HepG2 (cell line): ENCODE measurements around the gene USP7. TPM values are rescaled to one million over a fixed set of nuclear protein-coding genes. Genes with fewer than 3 reads are reported as not detected.

Experiments used
- ADNP ChIP-seq: sonication (generic); formaldehyde crosslinking; IDR thresholded peaks from 2 replicates; pipeline ENCODE4 v1.4.0; 2020; ENCODE audit warnings: missing genetic modification reagents
- ATRX ChIP-seq: sonication (generic); formaldehyde crosslinking; IDR thresholded peaks from 2 replicates; pipeline ENCODE4 v1.4.0; 2020; ENCODE audit warnings: missing genetic modification reagents, borderline replicate concordance
- HDAC2 ChIP-seq: sonication (generic); formaldehyde crosslinking; IDR thresholded peaks from 2 replicates; pipeline ENCODE4 v1.4.0; 2020; ENCODE audit warnings: missing genetic modification reagents
- HNF1A ChIP-seq, 2 experiments: sonication (generic) in 1 of 2; formaldehyde crosslinking in 1 of 2; IDR thresholded peaks; 2 replicates each; pipeline versions ENCODE4 v1.4.0 to v1.6.1; 2016 to 2020; ENCODE audit warnings: borderline replicate concordance in 1 of 2, low read depth in 1 of 2, mild to moderate bottlenecking in 1 of 2, missing genetic modification reagents in 1 of 2
- REST ChIP-seq, 2 experiments: IDR thresholded peaks; 2 replicates each; pipeline ENCODE4 v1.6.1; 2011 to 2012; ENCODE audit warnings: low read length in 2 of 2, borderline replicate concordance in 1 of 2, low read depth in 1 of 2, mild to moderate bottlenecking in 1 of 2, moderate library complexity in 1 of 2
- SALL2 ChIP-seq: sonication (generic); formaldehyde crosslinking; IDR thresholded peaks from 2 replicates; pipeline ENCODE4 v1.8.1; 2023; ENCODE audit warnings: mild to moderate bottlenecking, missing genetic modification reagents, inconsistent platforms
- SKIL ChIP-seq: sonication (generic); formaldehyde crosslinking; IDR thresholded peaks from 2 replicates; pipeline ENCODE4 v1.8.0; 2022; ENCODE audit warnings: missing genetic modification reagents, mild to moderate bottlenecking, moderate library complexity, borderline replicate concordance
- SOX5 ChIP-seq: IDR thresholded peaks from 2 replicates; pipeline ENCODE4 v1.6.1; 2016; ENCODE audit warnings: borderline replicate concordance
- ZBTB44 ChIP-seq: sonication (generic); formaldehyde crosslinking; IDR thresholded peaks from 2 replicates; pipeline ENCODE4 v1.4.0; 2020; ENCODE audit warnings: missing genetic modification reagents
- ZFP36L1 ChIP-seq: sonication (generic); formaldehyde crosslinking; IDR thresholded peaks from 2 replicates; pipeline ENCODE4 v1.8.0; 2022; ENCODE audit warnings: mild to moderate bottlenecking, missing genetic modification reagents, moderate library complexity
- ZNF550 ChIP-seq: sonication (generic); formaldehyde crosslinking; IDR thresholded peaks from 2 replicates; pipeline ENCODE4 v1.4.0; 2020; ENCODE audit warnings: mild to moderate bottlenecking, missing genetic modification reagents, borderline replicate concordance
- ZNF776 ChIP-seq: sonication (generic); formaldehyde crosslinking; IDR thresholded peaks from 2 replicates; pipeline ENCODE4 v1.4.0; 2020; ENCODE audit warnings: mild to moderate bottlenecking, missing genetic modification reagents
- ZSCAN29 ChIP-seq: sonication (generic); formaldehyde crosslinking; conservative IDR thresholded peaks from 2 replicates; pipeline ENCODE4 v1.4.0; 2020; ENCODE audit warnings: mild to moderate bottlenecking, missing genetic modification reagents
- polyA plus RNA-seq, 8 experiments: library from polyadenylated mRNA; depleted of rRNA in 3 of 8; stranded (reverse) in 7 of 8; unstranded in 1 of 8; fragments of >200 nt; fragmentation: Illumina TruSeq in 4 of 8; extraction: Trizol in 4 of 8; gene quantifications; 2 replicates each; pipeline versions ENCODE4 v1.2.1 to v1.2.3, GENCODE V29; 2011 to 2016; ENCODE audit warnings: low read depth in 4 of 8, missing spikeins in 1 of 8, mixed read lengths in 1 of 8; ENCODE audit not compliant: insufficient read depth in 1 of 8
- total RNA-seq, 5 experiments: library from RNA; depleted of rRNA; stranded (reverse); fragments of >200 nt; fragmentation: Illumina TruSeq; extraction: Trizol; gene quantifications; 2 replicates each; pipeline ENCODE4 v1.2.3, GENCODE V29; 2016; ENCODE audit warnings: low read depth in 1 of 5

USP7 gene
- total and polyA plus RNA-seq, 2 of the 13 experiments (the other 11 are each of a cell fraction or from before 2014, with no cell fraction given) = 52.5 to 173 TPM

- TF ChIP-seq ZBTB44 (CRISPR knock-in tag) (no peak), ZFP36L1 (peak; percentile 56; the same call in 1 of the 2 replicates), SALL2 (CRISPR knock-in tag) (peak; percentile 48; the same call in 1 of the 2 replicates), REST (IDR thresholded peaks at IDR 0.05; ENCODE audit: borderline replicate concordance in 1 of 2, low read depth in 1 of 2, low read length in 2 of 2) (peak in 1 of 2 experiments; percentile 73; a peak in 1 of 4 replicates), ZNF550 (no peak), SKIL (CRISPR knock-in tag) (no peak), HNF1A (IDR thresholded peaks at IDR 0.05; ENCODE audit: low read depth) (no peak), HNF1A (CRISPR knock-in tag; IDR thresholded peaks at IDR 0.05; ENCODE audit: borderline replicate concordance) (0 out of 2 replicates have a peak, but pooled peaks have one; percentile 16), ADNP (CRISPR knock-in tag) (0 out of 2 replicates have a peak, but pooled peaks have one; percentile 52), SOX5 (CRISPR knock-in tag) (no peak), ATRX (CRISPR knock-in tag) (no peak), ZNF776 (CRISPR knock-in tag) (no peak; the same call in 1 of the 2 replicates), HDAC2 (peak; percentile 45), ZSCAN29 (CRISPR knock-in tag) (no peak)
Measured at GRCh38 chr16:8868416-8869211, 95.1 kb downstream of the USP7 start, which contains the start of gene CARHSP1 (continued).
